OCI-LY3 (cell line): ENCODE data around the gene TPK1.

Experiments
- CTCF ChIP-seq: fragments of 200-600, 300-600 bp; sonication (generic); IDR thresholded peaks from 2 replicates; pipeline ENCODE4 v1.5.1; 2014; ENCODE audit warnings: antibody characterized with exemption, low read length, low read depth
- EZH2phosphoT487 ChIP-seq: fragments of 200-600 bp; shearing (Covaris generic); IDR thresholded peaks from 2 replicates; pipeline ENCODE4 v1.6.1; 2018; ENCODE audit warnings: antibody characterized with exemption, mixed run types, low read depth

- TF ChIP-seq CTCF (no peak), EZH2phosphoT487 (no peak)
Measured at GRCh38 chr7:144455040-144455404, 380.8 kb downstream of the TPK1 start.
